Endothelial cell of umbilical vein (primary cell): ENCODE measurements around the gene TXNL4B. TPM values are rescaled to one million over a fixed set of nuclear protein-coding genes. Genes with fewer than 3 reads are reported as not detected.

Source experiments
- BruUV-seq: library from RNA; stranded (reverse); fragments of 400-500 nt; replicated peaks from 2 replicates; lab custom pipeline; 2021; lab: Mats Ljungman, UMichigan
- CTCF ChIA-PET: fragments of 300-600, 350-600 bp; sonication (Branson Sonifier 250); formaldehyde crosslinking; loops from one replicate; lab custom pipeline; 2021; ENCODE audit warnings: antibody characterized with exemption, inconsistent platforms; lab: Charles Lee
- POLR2A ChIA-PET: fragments of 300-600, 350-600 bp; sonication (Branson Sonifier 250); formaldehyde crosslinking; loops from one replicate; lab custom pipeline; 2021; ENCODE audit warnings: antibody characterized with exemption, inconsistent platforms; lab: Charles Lee
- DNase-seq: peaks from one replicate; pipeline ENCODE4 v3.0.0-alpha.2; 2011; ENCODE audit warnings: low read depth, low spot score
- FAIRE-seq: peaks from 2 replicates; lab custom pipeline; 2011; peaks lifted over from hg19 to GRCh38; lab: Jason Lieb, UNC
- H2AFZ ChIP-seq: 2 replicates; pipeline ENCODE4 v1.6.0; 2012; ENCODE audit warnings: low read depth, low read length, control low read depth, inconsistent platforms
- H3K27ac ChIP-seq: 2 replicates; pipeline ENCODE4 v1.5.1; 2011; ENCODE audit warnings: low read depth, mild to moderate bottlenecking, control low read depth, low read length, moderate library complexity; ENCODE audit not compliant: insufficient read depth
- H3K27me3 ChIP-seq, 2 experiments: 2 replicates each; pipeline versions ENCODE4 v1.6.0 to v1.6.1; 2011; ENCODE audit warnings: low read length in 2 of 2, mixed read lengths in 1 of 2; ENCODE audit not compliant: control insufficient read depth in 2 of 2, insufficient read depth in 2 of 2
- H3K36me3 ChIP-seq, 2 experiments: 2 replicates in 1 of 2; 3 replicates in 1 of 2; pipeline ENCODE4 v1.5.1; 2011; ENCODE audit warnings: low read length in 2 of 2, mild to moderate bottlenecking in 1 of 2, moderate library complexity in 1 of 2; ENCODE audit not compliant: control insufficient read depth in 2 of 2, insufficient read depth in 2 of 2; ENCODE audit errors: extremely low read depth in 1 of 2
- H3K4me1 ChIP-seq: 3 replicates; pipeline ENCODE4 v1.5.1; 2011; ENCODE audit warnings: mild to moderate bottlenecking, low read length; ENCODE audit not compliant: control insufficient read depth, insufficient read depth; ENCODE audit errors: extremely low read depth
- H3K4me2 ChIP-seq: 2 replicates; pipeline ENCODE4 v1.6.1; 2011; ENCODE audit warnings: low read length, control low read depth, mixed read lengths; ENCODE audit not compliant: insufficient read depth
- H3K4me3 ChIP-seq, 3 experiments: fragments of 200-600 bp in 1 of 3; sonication (generic), shearing (Covaris generic) in 1 of 3; replicated peaks in 1 of 3; 2 replicates each; pipeline ENCODE4 v1.5.1; 2011 to 2016; ENCODE audit warnings: control low read depth in 3 of 3, low read length in 3 of 3, mild to moderate bottlenecking in 2 of 3, inconsistent platforms in 1 of 3, low read depth in 1 of 3, moderate library complexity in 1 of 3; ENCODE audit not compliant: insufficient read depth in 1 of 3
- H3K79me2 ChIP-seq: 2 replicates; pipeline ENCODE4 v1.6.0; 2012; ENCODE audit warnings: low read length, inconsistent platforms; ENCODE audit not compliant: control insufficient read depth, insufficient read depth
- H3K9ac ChIP-seq: replicated peaks from 2 replicates; pipeline ENCODE3; 2011; ENCODE audit warnings: low read length, control low read depth; ENCODE audit not compliant: insufficient read depth; ENCODE audit errors: extremely low read depth
- H3K9me1 ChIP-seq: replicated peaks from 3 replicates; pipeline ENCODE4 v1.6.0; 2011; ENCODE audit warnings: mild to moderate bottlenecking, low read length; ENCODE audit not compliant: control insufficient read depth, insufficient read depth; ENCODE audit errors: extremely low read depth
- H3K9me3 ChIP-seq: replicated peaks from 2 replicates; pipeline ENCODE4 v1.5.1; 2012; ENCODE audit warnings: low read length, inconsistent platforms; ENCODE audit not compliant: control insufficient read depth, insufficient read depth
- H4K20me1 ChIP-seq: replicated peaks from 2 replicates; pipeline ENCODE3; 2011; ENCODE audit warnings: mild to moderate bottlenecking, low read length; ENCODE audit not compliant: control insufficient read depth, insufficient read depth; ENCODE audit errors: extremely low read depth
- CTCF ChIP-seq, 2 donors: IDR thresholded peaks; 1 replicate in 1 of 2; 2 replicates in 1 of 2; pipeline ENCODE4 v1.5.1; 2011; ENCODE audit warnings: low read length in 2 of 2, mild to moderate bottlenecking in 2 of 2, moderate library complexity in 2 of 2, control low read depth in 1 of 2, inconsistent platforms in 1 of 2, low read depth in 1 of 2; ENCODE audit not compliant: insufficient read depth in 1 of 2; ENCODE audit errors: extremely low read depth in 1 of 2
- EZH2 ChIP-seq: IDR thresholded peaks from 2 replicates; pipeline ENCODE4 v1.6.1; 2012; ENCODE audit warnings: borderline replicate concordance, low read depth, mild to moderate bottlenecking, moderate library complexity, low read length, inconsistent platforms; ENCODE audit not compliant: severe bottlenecking
- FOS ChIP-seq: IDR thresholded peaks from 2 replicates; pipeline ENCODE4 v1.6.1; 2011; ENCODE audit warnings: mild to moderate bottlenecking, low read length, moderate library complexity, borderline replicate concordance; ENCODE audit not compliant: insufficient read depth
- GATA2 ChIP-seq: IDR thresholded peaks from 2 replicates; pipeline ENCODE4 v1.7.0; 2011; ENCODE audit warnings: low read depth, mild to moderate bottlenecking, moderate library complexity, mixed read lengths, low read length; ENCODE audit not compliant: insufficient read length, insufficient read depth
- JUN ChIP-seq: IDR thresholded peaks from 2 replicates; pipeline ENCODE4 v1.6.1; 2011; ENCODE audit warnings: borderline replicate concordance, low read depth; ENCODE audit not compliant: insufficient read length, insufficient read depth
- MAX ChIP-seq: IDR thresholded peaks from 2 replicates; pipeline ENCODE4 v1.6.1; 2011; ENCODE audit not compliant: insufficient read depth, insufficient read length
- MYC ChIP-seq: IDR thresholded peaks from one replicate; pipeline ENCODE4 v1.6.1; 2011; ENCODE audit warnings: mild to moderate bottlenecking, low read depth, low read length
- POLR2A ChIP-seq: IDR thresholded peaks from 2 replicates; pipeline ENCODE4 v1.6.1; 2012; ENCODE audit warnings: low read depth, mild to moderate bottlenecking, control low read depth, low read length
- POLR2AphosphoS5 ChIP-seq: IDR thresholded peaks from 2 replicates; pipeline ENCODE4 v1.6.1; 2012; ENCODE audit warnings: low read depth, mild to moderate bottlenecking, control low read depth, low read length, moderate library complexity; ENCODE audit not compliant: insufficient read depth
- dilution Hi-C: fragments of 300-500 bp; cut with MboI; formaldehyde crosslinking; loops from one replicate; pipeline ENCODE4 v1.15.0; 2019; ENCODE audit warnings: low sequenced_read_pairs; ENCODE audit not compliant: extremely low pct_ligation_motif_present
- intact Hi-C: fragments of 100-400 bp; cut with micrococcal nuclease; formaldehyde crosslinking; loops from one replicate; pipeline ENCODE4 v1.10.0; 2022
- polyA plus RNA-seq, 4 experiments: library from polyadenylated mRNA; depleted of rRNA in 3 of 4; stranded (reverse) in 3 of 4; unstranded in 1 of 4; fragments of >200 nt; gene quantifications; 2 replicates each; pipeline versions ENCODE4 v1.2.1 to v1.2.3, GENCODE V29; 2011 to 2012; ENCODE audit warnings: missing spikeins in 1 of 4
- total RNA-seq: library from RNA; stranded (reverse); gene quantifications from 2 replicates; pipeline ENCODE4 v1.2.3, GENCODE V29; 2021

TXNL4B gene
- total and polyA plus RNA-seq, 2 donors (not counting 3 experiments of a cell fraction or from before 2014, with no cell fraction given): 10.0 to 12.7 TPM

DNA sequence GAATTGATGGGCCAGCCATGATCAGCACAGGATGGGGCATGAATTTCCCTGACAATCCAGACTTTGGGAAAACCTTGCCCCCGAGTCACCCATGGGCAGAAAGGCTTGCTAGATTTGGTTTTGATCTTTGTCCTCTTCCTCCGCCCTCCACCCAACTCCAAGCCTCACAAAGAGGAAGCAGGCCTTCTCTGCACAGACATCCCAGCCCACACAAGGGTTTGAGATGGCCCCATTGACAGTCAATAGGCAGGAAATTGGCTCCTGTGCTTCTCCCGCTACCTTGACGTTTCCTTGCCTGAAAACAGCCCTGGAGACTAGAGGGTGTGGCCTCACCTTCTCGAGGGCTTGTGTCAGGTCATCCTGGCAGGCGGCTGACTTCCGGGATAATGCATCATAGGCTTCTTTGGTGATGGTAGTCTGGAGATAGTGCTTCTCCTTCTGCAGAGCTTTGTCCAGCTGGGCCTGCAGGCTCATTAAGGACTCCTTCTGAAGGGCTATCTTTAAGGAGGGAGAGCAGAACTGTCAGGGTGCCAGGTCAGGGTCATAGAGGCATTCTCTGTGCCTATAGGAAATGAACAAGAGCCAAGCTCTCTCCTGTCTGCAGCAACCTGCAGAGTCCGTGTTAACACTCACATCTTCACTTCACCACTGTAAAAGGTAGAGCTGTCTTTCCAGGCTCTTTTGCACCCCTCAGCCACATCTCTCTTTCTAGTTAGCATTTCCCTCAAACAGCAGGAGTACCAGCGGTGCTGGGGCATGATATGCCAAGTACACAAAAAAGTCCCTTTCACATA lies 32.4 kb upstream of the TXNL4B start:
- H3K79me2 ChIP-seq: no peaks in the 10 kb centered on the region
- ChIA-PET CTCF (interaction anchor here (0.6 to 3.1 kb wide), 24 partner anchors 8 to 1982 kb away, joined by 3 to 49 read pairs (median 5); partner anchors contain the start of genes DHX38 and TXNL4B), POLR2A (no interaction called here)
- no TSS peak for BruUV-seq
- intact Hi-C loops (loop anchor here (1.0 to 10.0 kb wide), 6 partner anchors 77 to 1909 kb away; no protein-coding TSS in a partner anchor), dilution Hi-C loops (loop anchor here (25.0 kb wide), 1 partner anchor 336 kb away; no protein-coding TSS in a partner anchor)
- H3K4me1 ChIP-seq: peaks cover 3% of the 10 kb centered on the region
- TF ChIP-seq EZH2: no peak
- no peak for TF ChIP-seq CTCF (IDR thresholded peaks at IDR 0.05; ENCODE audit: extremely low read depth in 1 of 2, insufficient read depth in 1 of 2, low read depth in 1 of 2, low read length in 2 of 2)
- no peak for TF ChIP-seq POLR2AphosphoS5
- no peak for TF ChIP-seq MAX
- no peak for TF ChIP-seq MYC
- TF ChIP-seq GATA2: no peak
- no peak for TF ChIP-seq JUN
- TF ChIP-seq POLR2A: no peak
- TF ChIP-seq FOS: no peak
- no peaks in the 10 kb centered on the region for H3K36me3 ChIP-seq
- no peaks in the 10 kb centered on the region for H4K20me1 ChIP-seq
- H2AFZ ChIP-seq: no peak overlapping the region
- H3K4me3 ChIP-seq: no peak overlapping the region
- FAIRE-seq: no peak
- DNase-seq: no peak
- H3K9me1 ChIP-seq: no peaks in the 10 kb centered on the region
- peaks cover 0 to 2% of the 10 kb centered on the region in 2 experiments for H3K27me3 ChIP-seq
- no peaks in the 10 kb centered on the region for H3K9me3 ChIP-seq
- H3K27ac ChIP-seq: no peak overlapping the region
- no peak overlapping the region for H3K4me2 ChIP-seq
- no peak overlapping the region for H3K9ac ChIP-seq
